ENCODE results near the gene MUC13.

The MUC13 gene

GRCh38 chr3:124934577-124934976 is at the start of gene MUC13:
TSS of gene MUC13 (minus strand) at chr3:124934751. CDS start at chr3:124934712, 39 bp downstream.
- no peak within 1 kb of the TSS for H3K27ac ChIP-seq
- H3K9ac ChIP-seq = no peak within 1 kb of the TSS
- no peak within 1 kb of the TSS for H2AFZ ChIP-seq (ENCODE audit: low read depth)
- peaks cover 9% of the 10 kb centered on the region for H3K27me3 ChIP-seq (ENCODE audit: insufficient read depth, low read depth)
- TF ChIP-seq CTCF (conservative IDR thresholded peaks at IDR 0.05; ENCODE audit: low read depth, low read length) = no peak
- no peak within 1 kb of the TSS for H3K4me2 ChIP-seq
- no peaks in the 10 kb centered on the region for H3K36me3 ChIP-seq (ENCODE audit: insufficient read depth)
- no peak within 1 kb of the TSS for H3K4me3 ChIP-seq (IDR thresholded peaks at IDR 0.05; ENCODE audit: insufficient read depth, low read depth, low read length)
- no peaks in the 10 kb centered on the region for H4K20me1 ChIP-seq (ENCODE audit: insufficient read depth)
- H3K79me2 ChIP-seq (ENCODE audit: insufficient read depth, low read depth) = no peaks in the 10 kb centered on the region
- no peaks in the 10 kb centered on the region for H3K4me1 ChIP-seq (ENCODE audit: low read depth, poor library complexity, severe bottlenecking)

- no peak overlapping the region for H2AFZ ChIP-seq (ENCODE audit: low read depth)
- H3K4me1 ChIP-seq (ENCODE audit: low read depth, poor library complexity, severe bottlenecking) = no peaks in the 10 kb centered on the region
- TF ChIP-seq CTCF (conservative IDR thresholded peaks at IDR 0.05; ENCODE audit: low read depth, low read length) = no peak
- H3K4me2 ChIP-seq = no peak overlapping the region
- no peaks in the 10 kb centered on the region for H3K79me2 ChIP-seq (ENCODE audit: insufficient read depth, low read depth)
- H3K27ac ChIP-seq = no peak overlapping the region
- H3K9ac ChIP-seq = no peak overlapping the region
- H4K20me1 ChIP-seq (ENCODE audit: insufficient read depth) = no peaks in the 10 kb centered on the region
- no peaks in the 10 kb centered on the region for H3K36me3 ChIP-seq (ENCODE audit: insufficient read depth)
- H3K4me3 ChIP-seq (IDR thresholded peaks at IDR 0.05; ENCODE audit: insufficient read depth, low read depth, low read length) = no peak overlapping the region
- H3K27me3 ChIP-seq (ENCODE audit: insufficient read depth, low read depth) = no peaks in the 10 kb centered on the region
Observed at GRCh38 chr3:124982855-124983254, 48.3 kb upstream of the MUC13 start.

GRCh38 chr3:124981472-124981871 is 46.9 kb upstream of the MUC13 start:
- Histone ChIP-seq H4K20me1 (ENCODE audit: insufficient read depth) (no peaks in the 10 kb centered on the region), H3K4me3 (IDR thresholded peaks at IDR 0.05; ENCODE audit: insufficient read depth, low read depth, low read length) (no peak overlapping the region), H3K9ac (no peak overlapping the region), H3K27ac (no peak overlapping the region), H2AFZ (ENCODE audit: low read depth) (no peak overlapping the region), H3K4me2 (no peak overlapping the region), H3K27me3 (ENCODE audit: insufficient read depth, low read depth) (no peaks in the 10 kb centered on the region), H3K79me2 (ENCODE audit: insufficient read depth, low read depth) (no peaks in the 10 kb centered on the region), H3K4me1 (ENCODE audit: low read depth, poor library complexity, severe bottlenecking) (no peaks in the 10 kb centered on the region), H3K36me3 (ENCODE audit: insufficient read depth) (no peaks in the 10 kb centered on the region)
- TF ChIP-seq CTCF (conservative IDR thresholded peaks at IDR 0.05; ENCODE audit: low read depth, low read length) = no peak

GRCh38 chr3:124978627-124979026 is 44.1 kb upstream of the MUC13 start:
- no peak for TF ChIP-seq CTCF (conservative IDR thresholded peaks at IDR 0.05; ENCODE audit: low read depth, low read length)
- Histone ChIP-seq H3K79me2 (ENCODE audit: insufficient read depth, low read depth) (no peaks in the 10 kb centered on the region), H3K36me3 (ENCODE audit: insufficient read depth) (no peaks in the 10 kb centered on the region), H3K27me3 (ENCODE audit: insufficient read depth, low read depth) (no peaks in the 10 kb centered on the region), H3K4me2 (no peak overlapping the region), H2AFZ (ENCODE audit: low read depth) (no peak overlapping the region), H3K4me3 (IDR thresholded peaks at IDR 0.05; ENCODE audit: insufficient read depth, low read depth, low read length) (no peak overlapping the region), H3K4me1 (ENCODE audit: low read depth, poor library complexity, severe bottlenecking) (peaks cover under 1% of the 10 kb centered on the region), H3K9ac (no peak overlapping the region), H4K20me1 (ENCODE audit: insufficient read depth) (no peaks in the 10 kb centered on the region), H3K27ac (no peak overlapping the region)

Measured in KMS-11 (cell line).